ENCODE data around the gene SLX9.

Gene SLX9

DNA sequence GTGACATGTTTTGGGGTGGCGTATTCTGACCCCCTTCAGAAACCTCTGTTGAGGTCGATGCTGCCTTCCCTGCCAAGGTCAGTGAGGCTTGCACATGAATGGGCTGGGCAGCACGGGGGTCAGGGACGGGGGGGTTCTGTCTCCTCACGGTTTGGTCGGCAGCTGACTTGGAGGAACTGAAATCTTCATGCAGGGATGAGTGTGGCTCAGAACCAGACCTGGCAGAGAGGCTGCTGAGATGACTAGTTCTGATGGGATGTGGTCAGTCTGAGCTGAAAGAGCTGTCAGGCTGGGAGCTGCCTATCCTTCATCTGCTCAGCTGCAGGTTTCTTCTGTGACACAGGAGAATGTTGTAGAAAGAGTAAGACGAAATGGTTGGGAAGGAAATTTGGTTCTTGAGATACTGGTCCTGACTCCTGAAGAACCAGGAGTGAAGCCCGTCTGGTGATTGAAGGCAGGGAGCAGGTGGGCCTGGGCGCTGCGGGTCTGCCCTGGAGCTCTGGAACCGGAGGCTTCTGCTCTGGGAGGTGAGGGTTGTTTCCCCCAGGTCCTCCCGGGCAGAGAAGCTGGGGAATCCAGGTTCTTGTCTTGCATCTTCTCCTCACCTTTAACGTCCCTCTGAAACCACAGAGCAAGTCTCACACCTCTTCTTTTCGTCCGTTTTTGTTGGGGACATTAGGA, 3.3 kb downstream of the SLX9 start:
- Histone ChIP-seq H2BK12ac (ENCODE audit: low read length) (no peak overlapping the region), H3K79me2 (ENCODE audit: control insufficient read depth, insufficient read depth, low read length, poor library complexity) (peaks cover 7% of the 10 kb centered on the region), H2AFZ (ENCODE audit: insufficient read depth, low read length, poor library complexity) (no peak overlapping the region), H2BK120ac (ENCODE audit: insufficient read depth, low read length, poor library complexity) (no peak overlapping the region), H3K79me1 (ENCODE audit: low read length) (peaks cover 5% of the 10 kb centered on the region), H3K36me3 (ENCODE audit: control insufficient read depth in 1 of 2, insufficient read depth in 2 of 2, low read length in 2 of 2) (peaks cover 32 to 38% of the 10 kb centered on the region in 2 experiments), H3K27ac (ENCODE audit: low read depth, low read length) (no peak overlapping the region), H3K4ac (ENCODE audit: low read depth, low read length) (no peak overlapping the region), H4K91ac (ENCODE audit: low read depth, low read length) (no peak overlapping the region), H3K27me3 (ENCODE audit: insufficient read depth, low read length) (no peaks in the 10 kb centered on the region), H3K23ac (ENCODE audit: low read length) (no peak overlapping the region), H3K4me3 (ENCODE audit: low read depth, low read length) (no peak overlapping the region), H3K14ac (ENCODE audit: low read length) (no peak overlapping the region), H3K4me1 (ENCODE audit: control insufficient read depth in 1 of 2, insufficient read depth in 2 of 2, low read length in 2 of 2) (peaks cover 6% of the 10 kb centered on the region in 2 experiments), H3K9ac (ENCODE audit: low read length) (no peak overlapping the region), H4K12ac (ENCODE audit: low read depth, low read length) (no peak overlapping the region), H3K4me2 (ENCODE audit: low read length) (no peak overlapping the region), H3K18ac (ENCODE audit: low read length) (no peak overlapping the region), H2AK5ac (ENCODE audit: low read length) (no peak overlapping the region), H2BK5ac (ENCODE audit: low read depth, low read length, poor library complexity) (no peak overlapping the region), H3K9me3 (ENCODE audit: insufficient read depth, low read depth, low read length) (no peaks in the 10 kb centered on the region), H4K8ac (ENCODE audit: low read depth, low read length) (no peak overlapping the region)
- no CpG with 5 or more reads among the region's 15 CpGs for WGBS (ENCODE audit: extremely low coverage, insufficient coverage, insufficient read length)
- DNase-seq: no peak

DNA sequence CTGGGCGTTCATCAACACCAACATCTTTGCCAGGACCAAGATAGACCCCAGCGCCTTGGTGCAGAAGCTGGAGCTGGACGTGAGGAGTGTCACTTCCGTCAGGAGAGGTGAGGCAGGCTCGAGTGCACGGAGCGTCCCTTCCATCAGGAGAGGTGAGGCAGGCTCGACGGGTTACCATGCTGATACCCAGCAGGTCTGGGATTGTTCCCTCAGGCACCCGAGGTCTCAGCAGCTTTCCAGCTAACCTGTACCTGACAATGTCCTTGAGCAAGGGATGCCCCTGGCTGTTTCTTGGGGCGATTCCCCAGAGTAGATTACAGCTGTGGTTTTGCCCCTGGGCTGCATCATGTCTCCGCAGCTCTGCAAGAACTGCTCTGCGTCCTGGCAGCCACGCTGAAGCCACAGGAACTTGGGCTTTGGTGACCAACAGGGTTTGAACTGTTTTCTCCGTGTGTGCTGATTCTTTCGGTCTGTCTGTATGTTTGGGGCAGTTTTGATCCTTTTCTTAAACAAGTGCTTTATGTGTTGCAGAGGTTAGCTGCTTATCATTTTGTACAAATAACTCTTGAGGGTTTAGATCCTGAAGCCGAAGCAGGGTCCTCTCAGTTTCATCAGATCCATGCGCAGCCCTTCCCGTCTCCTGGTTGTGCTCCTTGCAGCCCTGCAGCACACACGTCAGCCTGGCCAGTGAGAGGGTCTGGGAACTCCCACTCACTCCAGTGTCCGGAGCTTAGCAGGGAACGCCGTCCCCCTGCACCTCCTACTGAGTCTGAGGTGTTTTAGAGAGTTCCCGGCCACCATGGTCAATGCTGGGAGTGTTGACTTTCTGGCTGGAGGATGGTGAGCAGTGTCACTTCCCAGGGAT, 4.1 kb downstream of the SLX9 start:
- no peak overlapping the region for H4K8ac ChIP-seq (ENCODE audit: low read depth, low read length)
- no peak overlapping the region for H4K12ac ChIP-seq (ENCODE audit: low read depth, low read length)
- H3K9me3 ChIP-seq (ENCODE audit: insufficient read depth, low read depth, low read length): no peaks in the 10 kb centered on the region
- H3K4me3 ChIP-seq (ENCODE audit: low read depth, low read length): no peak overlapping the region
- H4K91ac ChIP-seq (ENCODE audit: low read depth, low read length): no peak overlapping the region
- H3K36me3 ChIP-seq (ENCODE audit: control insufficient read depth in 1 of 2, insufficient read depth in 2 of 2, low read length in 2 of 2): peaks cover 32 to 38% of the 10 kb centered on the region in 2 experiments
- no peak overlapping the region for H3K14ac ChIP-seq (ENCODE audit: low read length)
- H3K9ac ChIP-seq (ENCODE audit: low read length): no peak overlapping the region
- H3K4ac ChIP-seq (ENCODE audit: low read depth, low read length): no peak overlapping the region
- H2BK120ac ChIP-seq (ENCODE audit: insufficient read depth, low read length, poor library complexity): no peak overlapping the region
- H3K23ac ChIP-seq (ENCODE audit: low read length): no peak overlapping the region
- H3K79me2 ChIP-seq (ENCODE audit: control insufficient read depth, insufficient read depth, low read length, poor library complexity): peaks cover 7% of the 10 kb centered on the region
- peaks cover 5% of the 10 kb centered on the region for H3K79me1 ChIP-seq (ENCODE audit: low read length)
- no peak overlapping the region for H2BK12ac ChIP-seq (ENCODE audit: low read length)
- H3K18ac ChIP-seq (ENCODE audit: low read length): no peak overlapping the region
- no peak overlapping the region for H2AFZ ChIP-seq (ENCODE audit: insufficient read depth, low read length, poor library complexity)
- no peak overlapping the region for H2BK5ac ChIP-seq (ENCODE audit: low read depth, low read length, poor library complexity)
- H2AK5ac ChIP-seq (ENCODE audit: low read length): no peak overlapping the region
- no CpG with 5 or more reads among the region's 24 CpGs for WGBS (ENCODE audit: extremely low coverage, insufficient coverage, insufficient read length)
- DNase-seq: no peak
- no peak overlapping the region for H3K4me2 ChIP-seq (ENCODE audit: low read length)
- H3K27ac ChIP-seq (ENCODE audit: low read depth, low read length): no peak overlapping the region
- no peaks in the 10 kb centered on the region for H3K27me3 ChIP-seq (ENCODE audit: insufficient read depth, low read length)
- peaks cover 6% of the 10 kb centered on the region in 2 experiments for H3K4me1 ChIP-seq (ENCODE audit: control insufficient read depth in 1 of 2, insufficient read depth in 2 of 2, low read length in 2 of 2)

DNA sequence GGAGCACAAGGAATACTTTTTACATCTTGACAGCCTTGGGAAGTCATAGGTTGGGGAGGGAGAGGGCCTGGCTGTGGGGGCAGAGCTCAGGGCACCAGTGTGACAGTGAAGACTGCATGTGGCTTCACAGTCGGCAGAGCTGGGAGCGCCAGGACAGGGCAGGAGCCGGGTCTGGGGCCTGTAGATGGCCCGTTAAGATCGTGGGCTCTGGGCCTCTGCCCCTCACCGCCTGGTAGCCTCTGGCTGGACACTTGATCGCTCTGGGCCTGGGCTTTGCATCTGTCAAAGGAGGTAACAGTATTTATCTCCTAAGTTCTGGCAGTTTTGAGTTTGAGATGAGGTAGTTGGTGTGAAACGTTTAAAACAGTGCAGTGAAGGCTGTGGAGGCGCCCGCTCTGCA, 4.8 kb downstream of the SLX9 start:
- H3K14ac ChIP-seq (ENCODE audit: low read length): no peak overlapping the region

DNA sequence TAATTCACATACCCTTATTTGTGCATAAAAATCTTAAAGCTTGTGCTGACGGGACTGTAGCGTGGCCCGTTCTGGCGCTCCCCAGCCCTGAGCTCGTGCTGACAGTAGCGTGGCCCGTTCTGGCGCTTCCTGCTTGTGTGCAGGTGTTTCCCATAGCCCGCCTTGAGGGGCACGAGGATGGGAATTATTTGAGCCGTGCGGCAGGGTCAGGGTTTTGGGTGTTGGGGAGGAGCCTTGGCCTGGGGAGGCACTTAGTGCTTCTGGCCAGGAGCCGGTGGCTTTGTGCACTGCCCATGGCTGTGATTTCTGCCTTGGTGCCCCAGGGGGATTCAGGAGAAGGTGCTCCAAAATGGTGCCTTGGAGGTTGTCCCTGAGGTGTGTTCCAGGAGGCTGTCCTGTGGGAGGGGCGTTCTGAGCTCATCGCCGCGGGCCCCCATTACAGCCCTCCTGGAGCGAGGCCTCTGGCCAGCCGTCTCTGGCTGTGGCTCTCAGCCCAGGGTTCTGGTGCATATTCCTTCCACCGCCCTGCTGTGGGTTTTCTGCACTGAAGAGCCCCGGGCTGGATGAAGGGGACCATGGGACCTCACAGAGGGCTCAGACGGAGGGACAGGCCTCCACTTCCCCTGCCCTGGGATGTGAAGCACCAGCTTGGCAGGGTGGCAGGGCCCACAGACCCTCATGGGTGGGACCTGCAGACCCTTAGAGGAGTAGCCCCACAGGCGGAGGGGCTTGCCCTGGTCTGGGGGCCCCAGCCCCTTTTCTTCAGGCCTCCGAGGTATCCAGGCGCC, 6.6 kb downstream of the SLX9 start:
- Histone ChIP-seq H3K4me1 (ENCODE audit: control insufficient read depth in 1 of 2, insufficient read depth in 2 of 2, low read length in 2 of 2) (peaks cover 0 to 2% of the 10 kb centered on the region in 2 experiments), H3K79me1 (ENCODE audit: low read length) (peaks cover 3% of the 10 kb centered on the region), H4K8ac (ENCODE audit: low read depth, low read length) (no peak overlapping the region), H3K14ac (ENCODE audit: low read length) (no peak overlapping the region), H3K23ac (ENCODE audit: low read length) (no peak overlapping the region), H2BK120ac (ENCODE audit: insufficient read depth, low read length, poor library complexity) (no peak overlapping the region), H4K12ac (ENCODE audit: low read depth, low read length) (no peak overlapping the region), H3K27me3 (ENCODE audit: insufficient read depth, low read length) (no peaks in the 10 kb centered on the region), H2BK5ac (ENCODE audit: low read depth, low read length, poor library complexity) (no peak overlapping the region), H2AK5ac (ENCODE audit: low read length) (no peak overlapping the region), H3K4ac (ENCODE audit: low read depth, low read length) (no peak overlapping the region), H3K4me2 (ENCODE audit: low read length) (no peak overlapping the region), H3K36me3 (ENCODE audit: control insufficient read depth in 1 of 2, insufficient read depth in 2 of 2, low read length in 2 of 2) (peaks cover 41 to 51% of the 10 kb centered on the region in 2 experiments), H2AFZ (ENCODE audit: insufficient read depth, low read length, poor library complexity) (no peak overlapping the region), H3K9ac (ENCODE audit: low read length) (no peak overlapping the region), H3K27ac (ENCODE audit: low read depth, low read length) (no peak overlapping the region), H3K79me2 (ENCODE audit: control insufficient read depth, insufficient read depth, low read length, poor library complexity) (peaks cover 2% of the 10 kb centered on the region), H2BK12ac (ENCODE audit: low read length) (no peak overlapping the region), H3K4me3 (ENCODE audit: low read depth, low read length) (no peak overlapping the region), H3K9me3 (ENCODE audit: insufficient read depth, low read depth, low read length) (no peaks in the 10 kb centered on the region), H4K91ac (ENCODE audit: low read depth, low read length) (no peak overlapping the region), H3K18ac (ENCODE audit: low read length) (no peak overlapping the region)
- DNase-seq: no peak
- WGBS (ENCODE audit: extremely low coverage, insufficient coverage, insufficient read length): no CpG with 5 or more reads among the region's 25 CpGs

More for the DNA sequence above, 4.8 kb downstream of the SLX9 start:
- H4K8ac ChIP-seq (ENCODE audit: low read depth, low read length): no peak overlapping the region
- no peak overlapping the region for H3K27ac ChIP-seq (ENCODE audit: low read depth, low read length)
- H4K91ac ChIP-seq (ENCODE audit: low read depth, low read length): no peak overlapping the region
- no peaks in the 10 kb centered on the region for H3K9me3 ChIP-seq (ENCODE audit: insufficient read depth, low read depth, low read length)
- no peak overlapping the region for H3K23ac ChIP-seq (ENCODE audit: low read length)
- H4K12ac ChIP-seq (ENCODE audit: low read depth, low read length): no peak overlapping the region
- H3K79me2 ChIP-seq (ENCODE audit: control insufficient read depth, insufficient read depth, low read length, poor library complexity): peaks cover 5% of the 10 kb centered on the region
- peaks cover 1% of the 10 kb centered on the region for H3K79me1 ChIP-seq (ENCODE audit: low read length)
- no peak overlapping the region for H2AFZ ChIP-seq (ENCODE audit: insufficient read depth, low read length, poor library complexity)
- H2BK5ac ChIP-seq (ENCODE audit: low read depth, low read length, poor library complexity): no peak overlapping the region
- no peak overlapping the region for H3K4me3 ChIP-seq (ENCODE audit: low read depth, low read length)
- peaks cover 32 to 42% of the 10 kb centered on the region in 2 experiments for H3K36me3 ChIP-seq (ENCODE audit: control insufficient read depth in 1 of 2, insufficient read depth in 2 of 2, low read length in 2 of 2)
- H3K27me3 ChIP-seq (ENCODE audit: insufficient read depth, low read length): no peaks in the 10 kb centered on the region
- no peak overlapping the region for H3K18ac ChIP-seq (ENCODE audit: low read length)
- no peak overlapping the region for H3K4ac ChIP-seq (ENCODE audit: low read depth, low read length)
- WGBS (ENCODE audit: extremely low coverage, insufficient coverage, insufficient read length): no CpG with 5 or more reads among the region's 10 CpGs
- DNase-seq: no peak
- H2BK120ac ChIP-seq (ENCODE audit: insufficient read depth, low read length, poor library complexity): no peak overlapping the region
- no peak overlapping the region for H2BK12ac ChIP-seq (ENCODE audit: low read length)
- peaks cover 0 to 3% of the 10 kb centered on the region in 2 experiments for H3K4me1 ChIP-seq (ENCODE audit: control insufficient read depth in 1 of 2, insufficient read depth in 2 of 2, low read length in 2 of 2)
- no peak overlapping the region for H3K4me2 ChIP-seq (ENCODE audit: low read length)
- H2AK5ac ChIP-seq (ENCODE audit: low read length): no peak overlapping the region
- no peak overlapping the region for H3K9ac ChIP-seq (ENCODE audit: low read length)

Data from trophoblast cell (in vitro differentiated cells and primary cell).